T1000 (cell line): ENCODE results near the gene OR2A42.
"Not testable (repeated sequence)": the region's sequence is repeated elsewhere in the genome, so short reads cannot be mapped to it uniquely, and the experiment has no call there.

ENCODE experiments used
- DNase-seq: peaks from one replicate; lab custom pipeline; 2025; ENCODE audit warnings: mixed read lengths; lab: John Stamatoyannopoulos, UW

OR2A42 gene

GRCh38 chr7:144223675-144224074, 15.7 kb downstream of the OR2A42 start:
- DNase-seq: not testable (repeated sequence)

DNA sequence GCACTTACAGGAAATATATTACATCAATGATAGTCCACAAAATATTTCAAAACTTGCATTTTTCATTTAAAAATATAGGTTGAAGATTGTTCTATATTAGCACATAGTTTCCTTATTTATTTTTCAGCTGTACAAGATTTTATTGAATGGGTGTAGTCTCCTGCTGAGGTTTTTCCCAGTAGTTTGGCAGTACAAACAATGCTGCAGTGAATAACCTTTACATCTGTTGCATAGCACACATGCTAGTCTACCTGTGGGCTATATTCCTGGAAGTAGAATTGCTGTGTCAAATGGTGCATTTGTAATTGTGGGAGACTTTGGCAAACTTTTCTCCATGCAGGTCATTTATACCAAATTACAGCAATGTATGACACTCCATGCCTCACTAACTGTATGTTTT, 18.9 kb downstream of the OR2A42 start:
- not testable (repeated sequence) for DNase-seq

DNA sequence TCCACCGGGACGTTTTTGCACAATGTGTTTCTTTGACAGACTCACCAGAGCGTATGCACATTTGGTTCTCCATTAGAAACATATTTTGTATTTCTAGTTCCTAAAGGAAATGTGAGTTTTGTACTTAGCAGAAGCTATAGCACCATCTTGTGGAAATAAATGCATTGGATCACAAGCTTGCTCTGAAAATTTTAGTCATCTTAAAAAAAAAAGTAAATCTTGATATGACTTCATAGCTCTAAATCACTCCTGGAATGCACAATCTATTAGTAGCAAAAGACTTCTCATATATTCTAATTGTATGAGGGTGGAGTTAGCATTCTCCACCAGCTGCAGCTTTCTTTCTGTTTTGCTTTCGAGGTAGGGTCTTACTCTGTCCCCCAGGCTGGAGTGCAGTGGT, 20.3 kb downstream of the OR2A42 start:
- DNase-seq: not testable (repeated sequence)

DNA sequence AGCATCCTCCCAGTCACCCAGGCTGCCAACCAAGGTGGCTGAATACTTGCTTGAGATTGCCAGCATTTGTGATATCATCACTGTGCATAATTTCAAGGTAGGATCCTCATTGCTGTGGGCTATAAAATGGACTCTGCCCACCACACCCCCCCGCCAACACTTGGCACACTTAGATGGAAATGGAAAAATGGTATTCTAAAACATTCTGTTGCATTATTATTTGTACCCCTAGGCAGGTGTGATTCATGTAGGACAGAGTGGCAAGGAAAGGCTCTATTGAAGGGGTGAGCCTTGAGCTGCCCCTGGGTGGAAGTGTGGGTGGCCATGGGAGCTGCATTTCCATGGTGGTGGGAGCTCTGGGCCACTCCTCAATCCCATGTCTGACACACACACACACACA, 20.8 kb downstream of the OR2A42 start:
- DNase-seq: not testable (repeated sequence)

- DNase-seq: not testable (repeated sequence)
These were observed 22.2 kb downstream of the OR2A42 start for GRCh38 chr7:144217200-144217599.

- DNase-seq: not testable (repeated sequence)
These were observed 34.1 kb downstream of the OR2A42 start for GRCh38 chr7:144205306-144205705.

GRCh38 chr7:144203086-144203485, 36.3 kb downstream of the OR2A42 start:
- DNase-seq: not testable (repeated sequence)

GRCh38 chr7:144201978-144202377, 37.4 kb downstream of the OR2A42 start:
- not testable (repeated sequence) for DNase-seq

DNA sequence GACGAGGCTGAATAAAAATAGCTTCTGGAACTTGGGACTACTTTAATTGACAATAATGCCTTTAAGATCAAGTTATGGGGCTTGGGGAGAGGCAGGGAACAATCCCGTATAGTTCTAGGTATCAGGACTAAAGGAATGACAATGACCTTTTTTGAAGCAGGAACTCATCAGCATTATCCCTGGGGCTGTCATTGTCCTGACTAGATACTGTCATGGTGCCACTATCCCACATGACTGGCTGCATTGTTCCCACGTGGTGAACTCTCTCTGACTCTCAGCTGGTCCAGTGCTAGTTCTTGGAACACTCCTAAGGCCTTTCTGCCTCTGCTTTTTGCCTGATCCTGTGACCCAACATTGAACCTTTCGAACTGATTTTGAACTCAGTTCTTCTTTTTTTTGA, 40.5 kb downstream of the OR2A42 start:
- not testable (repeated sequence) for DNase-seq

- DNase-seq: not testable (repeated sequence)
These were observed 44.1 kb downstream of the OR2A42 start, which contains the start of gene ARHGEF35 for GRCh38 chr7:144195212-144195872. ARHGEF35 (minus strand) TSS chr7:144195833; CDS start chr7:144188383, 7,450 bp downstream.

GRCh38 chr7:144194453-144194852, 45.0 kb downstream of the OR2A42 start:
- DNase-seq: not testable (repeated sequence)

DNA sequence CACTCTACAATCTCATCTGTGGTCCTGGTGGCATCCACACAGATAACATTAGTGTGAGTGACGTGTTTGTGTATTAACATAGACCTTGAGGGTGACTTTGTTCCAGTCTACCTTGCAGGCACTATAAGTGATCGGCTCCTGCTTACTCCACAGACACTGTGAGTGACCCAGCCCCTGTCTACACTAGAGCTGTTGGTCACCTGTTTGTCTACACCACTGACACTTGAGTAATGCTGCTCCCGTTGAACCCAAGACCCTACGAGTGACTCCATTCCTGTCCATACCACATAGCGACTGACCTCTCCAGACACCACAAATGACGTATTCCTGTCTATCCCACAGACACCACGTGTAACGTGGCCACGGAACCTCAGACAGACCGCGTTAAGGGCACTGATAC, 45.6 kb downstream of the OR2A42 start:
- DNase-seq: not testable (repeated sequence)

DNA sequence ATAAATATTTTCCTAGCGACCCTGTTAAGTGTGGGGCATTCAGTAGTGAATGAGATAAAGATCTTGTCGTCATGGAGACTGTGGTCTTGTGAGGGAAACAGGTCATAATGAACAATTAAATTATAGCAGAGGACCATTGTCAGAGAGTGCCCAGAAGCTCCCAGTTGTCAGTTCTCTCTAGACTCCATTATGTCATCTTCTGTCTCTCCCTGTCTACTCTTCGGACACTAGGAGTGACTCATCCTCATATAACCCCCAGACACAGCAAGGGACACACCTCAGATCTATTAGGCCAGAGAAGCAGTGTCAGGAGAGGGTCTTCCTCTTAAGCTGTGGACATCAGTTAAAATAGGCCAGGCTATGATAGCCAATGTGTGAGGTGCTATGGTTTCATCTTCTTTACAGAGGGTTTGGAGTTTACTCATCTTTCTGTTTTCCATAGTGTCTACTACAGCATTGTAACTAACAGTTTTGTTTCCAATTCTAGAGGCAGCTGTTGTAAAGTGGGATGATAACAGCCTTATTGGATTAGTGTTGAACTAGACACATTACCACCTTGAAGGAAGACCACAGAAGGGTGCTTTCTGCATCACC, 50.7 kb downstream of the OR2A42 start:
- DNase-seq: not testable (repeated sequence)

GRCh38 chr7:144187848-144188247, 51.6 kb downstream of the OR2A42 start:
- not testable (repeated sequence) for DNase-seq

DNA sequence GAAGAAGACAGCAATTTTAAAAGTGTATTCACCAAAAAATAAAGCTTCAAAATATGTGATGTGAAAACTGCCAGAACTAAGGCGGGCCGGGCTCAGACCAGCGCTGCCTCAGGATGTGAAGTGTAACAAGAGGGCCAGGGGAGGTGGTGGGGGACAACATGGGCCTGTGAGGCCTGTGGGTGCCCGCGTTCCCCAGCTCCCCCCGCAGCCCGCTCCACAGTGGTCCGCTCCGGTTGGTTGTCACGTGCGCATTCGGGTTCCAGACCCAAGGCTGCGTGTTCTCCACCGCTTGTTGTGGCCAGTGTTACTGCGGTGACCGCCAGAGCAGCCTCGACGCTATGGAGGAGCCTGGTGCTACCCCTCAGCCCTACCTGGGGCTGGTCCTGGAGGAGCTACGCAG, 56.2 kb downstream of the OR2A42 start, which contains the start of gene CTAGE4:
CTAGE4 (plus strand) TSS at position 301 of the 400 bp plus-strand sequence; CDS start at position 339, 38 bp downstream.
- DNase-seq: not testable (repeated sequence)

DNA sequence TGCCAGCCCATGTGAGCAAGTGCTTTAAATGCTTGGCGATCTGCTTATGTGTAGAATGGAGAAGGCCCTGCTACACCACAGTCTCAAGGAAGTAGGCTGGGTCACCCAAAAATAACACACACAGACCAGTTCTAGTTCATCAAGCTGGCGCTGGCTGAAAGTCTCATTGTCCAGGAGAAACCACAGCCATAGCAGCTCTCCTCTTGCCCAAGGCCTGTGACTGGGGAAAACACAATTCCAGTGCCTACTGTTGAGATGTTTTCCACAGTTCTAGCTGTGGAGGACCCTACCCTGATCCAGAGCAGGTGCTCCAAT, 60.3 kb downstream of the OR2A42 start:
- DNase-seq: not testable (repeated sequence)

- DNase-seq: not testable (repeated sequence)
These were observed 60.8 kb downstream of the OR2A42 start for GRCh38 chr7:144178380-144179164.
